Left lung (tissue), 10 donors: Measurements from ENCODE around the gene GPC5. TPM values are rescaled to one million over a fixed set of nuclear protein-coding genes. Genes with fewer than 3 reads are reported as not detected.
"Not testable (repeated sequence)": the region's sequence is repeated elsewhere in the genome, so short reads cannot be mapped to it uniquely, and the experiment has no call there.

ENCODE experiments used
- ATAC-seq: fragments of 200-7000 bp; cut with Tn5 transposase; one replicate; pipeline ENCODE4 v1.9.1; 2020; ENCODE audit warnings: moderate library complexity
- DNase-seq, 4 donors: peaks; one replicate each; pipeline ENCODE4 v3.0.0-alpha.2; 2013 to 2020
- H3K27ac ChIP-seq, 2 donors: fragments of 200-600 bp; sonication (generic) in 1 of 2; one replicate each; pipeline versions ENCODE4 v1.5.0 to v1.8.0; 2020 to 2021
- H3K27me3 ChIP-seq, 2 donors: fragments of 200-600 bp; sonication (generic) in 1 of 2; one replicate each; pipeline versions ENCODE4 v1.5.0 to v1.8.0; 2020 to 2021
- H3K36me3 ChIP-seq, 2 donors: fragments of 200-600 bp; sonication (generic) in 1 of 2; one replicate each; pipeline versions ENCODE4 v1.5.0 to v1.8.0; 2020 to 2021
- H3K4me1 ChIP-seq, 2 donors: fragments of 200-600 bp; one replicate each; pipeline ENCODE4 v1.8.0; 2021
- H3K4me3 ChIP-seq, 2 donors: fragments of 200-600 bp; sonication (generic) in 1 of 2; one replicate each; pipeline versions ENCODE4 v1.5.0 to v1.8.0; 2020 to 2021; ENCODE audit warnings: mild to moderate bottlenecking in 1 of 2
- H3K9me3 ChIP-seq, 2 donors: fragments of 200-600 bp; sonication (generic) in 1 of 2; one replicate each; pipeline versions ENCODE4 v1.5.0 to v1.8.0; 2020 to 2021
- intact Hi-C, 2 donors: fragments of 100-400 bp; cut with DNase I; formaldehyde crosslinking; loops; one replicate each; pipeline versions ENCODE4 v1.11.2 to v1.14.2; 2022
- polyA plus RNA-seq, 6 donors: library from polyadenylated mRNA; unstranded; fragments of 120-200 nt; gene quantifications; one replicate each; pipeline ENCODE4 v1.2.1, GENCODE V29; 2013; ENCODE audit not compliant: insufficient read length in 6 of 6
- total RNA-seq, 2 donors: library from RNA; stranded (reverse); fragmentation: NEBNext Ultra II Directional; extraction: Animal tissue kit (Norgen Biotek cat#: 25700); gene quantifications; one replicate each; pipeline ENCODE4 v1.2.1, GENCODE V29; 2021
- TF ChIP-seq, protein P1 (sequence below), 2 donors: fragments of 200-600 bp; sonication (generic) in 1 of 2; IDR thresholded peaks; one replicate each; pipeline versions ENCODE4 v1.5.0 to v1.8.0; 2021; ENCODE audit warnings: antibody characterized with exemption in 2 of 2
- donor health status: DM: no; HTN: yes; CAD: no.
- donor health status: DM: no; HTN: no; CAD: no.

GPC5 gene
- total and polyA plus RNA-seq, 8 donors = 9.2 to 19.5 (median 11.5) TPM

DNA sequence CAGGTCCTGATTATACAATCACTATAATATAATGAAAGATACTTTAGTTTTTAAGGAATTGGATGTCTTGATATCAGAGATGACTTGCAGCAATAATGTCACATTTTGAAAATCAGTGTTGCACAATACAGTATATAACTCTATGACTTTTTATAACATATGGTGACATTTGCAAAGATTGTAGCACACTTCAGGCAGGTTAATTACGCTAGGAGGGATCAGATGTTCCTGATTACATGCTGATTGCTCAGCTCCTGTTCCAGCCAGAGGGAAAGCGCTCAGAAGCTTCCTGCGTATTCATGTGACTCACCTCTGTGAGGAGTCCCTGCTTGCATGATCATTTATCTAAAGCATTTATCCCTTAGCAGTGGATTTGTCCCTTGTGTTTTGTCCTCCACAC, 265.6 kb downstream of the GPC5 start:
- Histone ChIP-seq H3K36me3 (no peaks in the 10 kb centered on the region), H3K4me3 (no peak overlapping the region), H3K9me3 (no peaks in the 10 kb centered on the region), H3K27ac (no peak overlapping the region), H3K4me1 (no peaks in the 10 kb centered on the region), H3K27me3 (no peaks in the 10 kb centered on the region)
- ATAC-seq = no peak
- no peak for DNase-seq
- TF ChIP-seq, protein P1, sequence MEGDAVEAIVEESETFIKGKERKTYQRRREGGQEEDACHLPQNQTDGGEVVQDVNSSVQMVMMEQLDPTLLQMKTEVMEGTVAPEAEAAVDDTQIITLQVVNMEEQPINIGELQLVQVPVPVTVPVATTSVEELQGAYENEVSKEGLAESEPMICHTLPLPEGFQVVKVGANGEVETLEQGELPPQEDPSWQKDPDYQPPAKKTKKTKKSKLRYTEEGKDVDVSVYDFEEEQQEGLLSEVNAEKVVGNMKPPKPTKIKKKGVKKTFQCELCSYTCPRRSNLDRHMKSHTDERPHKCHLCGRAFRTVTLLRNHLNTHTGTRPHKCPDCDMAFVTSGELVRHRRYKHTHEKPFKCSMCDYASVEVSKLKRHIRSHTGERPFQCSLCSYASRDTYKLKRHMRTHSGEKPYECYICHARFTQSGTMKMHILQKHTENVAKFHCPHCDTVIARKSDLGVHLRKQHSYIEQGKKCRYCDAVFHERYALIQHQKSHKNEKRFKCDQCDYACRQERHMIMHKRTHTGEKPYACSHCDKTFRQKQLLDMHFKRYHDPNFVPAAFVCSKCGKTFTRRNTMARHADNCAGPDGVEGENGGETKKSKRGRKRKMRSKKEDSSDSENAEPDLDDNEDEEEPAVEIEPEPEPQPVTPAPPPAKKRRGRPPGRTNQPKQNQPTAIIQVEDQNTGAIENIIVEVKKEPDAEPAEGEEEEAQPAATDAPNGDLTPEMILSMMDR (IDR thresholded peaks at IDR 0.05) = no peak
- intact Hi-C loops = no loop called here

DNA sequence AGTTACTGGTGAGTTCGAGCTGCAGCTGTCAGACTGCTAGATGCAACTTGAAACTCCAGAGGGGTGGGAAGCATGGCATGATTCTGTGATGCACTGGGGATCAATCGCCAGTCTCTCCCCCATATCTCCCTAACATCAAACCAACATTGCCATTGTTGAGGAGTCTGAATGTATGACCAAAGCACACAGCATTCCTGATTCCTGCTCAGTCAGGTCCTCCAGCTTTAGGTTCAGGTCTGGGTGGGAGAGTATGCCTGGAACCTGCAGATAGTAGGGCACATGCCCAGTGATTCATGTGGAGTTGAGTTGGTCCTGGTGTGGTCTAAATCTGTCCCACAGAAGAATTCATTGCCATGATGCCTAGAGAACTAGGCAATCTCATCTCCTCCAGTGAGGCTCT, 269.1 kb downstream of the GPC5 start:
- H3K27me3 ChIP-seq = no peaks in the 10 kb centered on the region
- no peaks in the 10 kb centered on the region for H3K36me3 ChIP-seq
- H3K9me3 ChIP-seq = no peaks in the 10 kb centered on the region
- ATAC-seq (no peak), DNase-seq (no peak)
- intact Hi-C loops = no loop called here
- TF ChIP-seq, protein P1 (IDR thresholded peaks at IDR 0.05) = no peak
- H3K4me1 ChIP-seq = no peaks in the 10 kb centered on the region
- no peak overlapping the region for H3K27ac ChIP-seq
- H3K4me3 ChIP-seq = no peak overlapping the region

DNA sequence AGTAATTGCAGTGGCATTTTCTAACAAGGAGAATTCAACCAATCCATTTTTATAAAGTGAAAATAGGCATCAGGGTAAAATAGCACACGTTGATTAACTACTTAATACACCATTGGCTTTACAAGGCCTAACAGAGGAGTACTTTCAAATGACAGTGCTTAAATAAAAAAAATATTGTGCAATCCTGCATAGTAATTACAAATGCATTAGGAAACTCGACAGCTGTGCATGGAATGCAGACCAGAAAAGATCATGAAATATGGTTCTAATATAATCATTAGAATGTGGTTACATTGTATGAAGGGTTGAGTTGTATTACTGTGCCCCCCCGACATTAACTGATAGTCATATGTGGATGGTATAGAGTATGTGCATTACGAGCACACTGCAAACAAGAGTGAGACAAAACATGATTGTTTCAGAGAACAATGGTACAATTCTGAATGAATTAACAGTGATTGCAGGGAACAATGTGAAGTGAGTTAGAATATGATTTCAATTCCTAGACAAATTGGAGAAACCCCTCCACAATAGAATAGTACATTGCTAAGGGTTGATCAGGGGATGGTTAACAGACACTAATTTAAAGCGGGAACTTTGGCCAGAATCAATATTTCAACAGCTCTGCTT, 270.6 kb downstream of the GPC5 start:
- intact Hi-C loops = no loop called here
- DNase-seq = peak in 2 of 4 donors; percentile 26 to 29
- Histone ChIP-seq H3K4me3 (no peak overlapping the region), H3K27ac (no peak overlapping the region), H3K36me3 (no peaks in the 10 kb centered on the region), H3K4me1 (no peaks in the 10 kb centered on the region), H3K27me3 (no peaks in the 10 kb centered on the region), H3K9me3 (no peaks in the 10 kb centered on the region)
- TF ChIP-seq, protein P1 (IDR thresholded peaks at IDR 0.05) = no peak
- no peak for ATAC-seq

DNA sequence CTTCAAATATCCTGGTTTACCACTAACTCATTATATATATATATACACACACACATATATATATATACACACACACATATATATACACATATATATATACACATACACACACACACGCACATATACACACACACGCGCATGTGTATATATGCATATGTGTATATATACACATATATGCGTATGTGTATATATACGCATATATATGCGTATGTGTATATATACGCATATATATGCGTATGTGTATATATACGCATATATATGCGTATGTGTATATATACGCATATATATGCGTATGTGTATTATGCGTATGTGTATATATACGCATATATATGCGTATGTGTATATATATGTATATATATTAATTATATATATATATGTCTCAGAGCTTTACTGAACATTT, 275.9 kb downstream of the GPC5 start:
- H3K36me3 ChIP-seq = not testable (repeated sequence)

DNA sequence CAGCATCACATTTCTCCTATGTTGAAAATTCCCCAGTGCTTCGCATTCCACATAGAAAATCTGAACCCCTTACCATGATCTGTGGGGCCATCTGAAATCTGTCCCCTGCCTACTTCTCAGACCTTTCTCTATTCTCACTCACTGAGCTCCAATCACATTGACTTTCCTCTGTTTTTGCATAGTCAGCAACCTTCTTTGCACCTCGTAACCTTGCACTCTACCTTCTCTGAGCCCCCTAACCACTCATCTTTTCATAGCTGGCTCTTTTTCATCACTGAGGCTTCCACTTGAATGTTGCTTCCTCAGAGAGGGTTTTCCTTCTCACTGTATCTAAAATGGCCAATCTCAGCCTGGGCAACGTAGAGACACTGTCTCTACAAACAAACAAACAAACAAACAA, 286.3 kb downstream of the GPC5 start:
- Histone ChIP-seq H3K4me1 (no peaks in the 10 kb centered on the region), H3K36me3 (no peaks in the 10 kb centered on the region), H3K4me3 (no peak overlapping the region), H3K9me3 (no peaks in the 10 kb centered on the region), H3K27me3 (no peaks in the 10 kb centered on the region), H3K27ac (no peak overlapping the region)
- DNase-seq (no peak), ATAC-seq (no peak)
- intact Hi-C loops = no loop called here
- TF ChIP-seq, protein P1 (IDR thresholded peaks at IDR 0.05) = no peak

More for the DNA sequence above, 275.9 kb downstream of the GPC5 start:
- intact Hi-C loops, H3K4me1 ChIP-seq, ATAC-seq, H3K27ac ChIP-seq, DNase-seq, H3K27me3 ChIP-seq, H3K4me3 ChIP-seq, H3K9me3 ChIP-seq: not testable (repeated sequence)

DNA sequence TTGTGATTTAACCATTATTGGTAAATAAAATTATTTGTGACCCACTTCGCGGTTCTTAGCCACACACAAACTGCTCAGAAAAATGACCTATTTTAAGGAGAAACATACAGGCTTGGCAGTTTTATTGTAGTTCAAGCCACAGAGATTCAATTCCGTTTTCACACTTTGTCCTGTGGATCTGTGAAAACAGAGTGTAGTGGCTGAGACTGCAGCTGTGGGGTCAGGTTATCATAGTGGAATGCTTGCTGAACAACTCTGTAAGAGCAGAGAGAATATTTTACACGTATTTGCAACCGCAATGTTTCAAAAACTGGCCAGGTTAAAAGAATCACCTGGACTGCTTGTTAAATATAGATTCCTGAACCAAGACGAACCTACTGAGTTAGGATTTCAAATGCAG, 292.5 kb downstream of the GPC5 start:
- no peaks in the 10 kb centered on the region for H3K36me3 ChIP-seq
- no peak overlapping the region for H3K4me3 ChIP-seq
- no peak for ATAC-seq
- H3K4me1 ChIP-seq = no peaks in the 10 kb centered on the region
- DNase-seq = no peak
- no peaks in the 10 kb centered on the region for H3K9me3 ChIP-seq
- H3K27ac ChIP-seq = no peak overlapping the region
- TF ChIP-seq, protein P1 (IDR thresholded peaks at IDR 0.05) = no peak
- intact Hi-C loops = no loop called here
- no peaks in the 10 kb centered on the region for H3K27me3 ChIP-seq
